ENCODE measurements around the gene SELENON. TPM values are rescaled to one million over a fixed set of nuclear protein-coding genes. Genes with fewer than 3 reads are reported as not detected.

SELENON gene
- total and polyA plus RNA-seq, 4 donors: 4.3 to 16.1 (median 9.0) TPM

- Histone ChIP-seq H3K27me3 (ENCODE audit: control insufficient read depth in 4 of 4, insufficient read depth in 4 of 4, low read length in 3 of 4) (no peaks in the 10 kb centered on the region), H3K4me3 (ENCODE audit: low read depth in 1 of 3, low read length in 3 of 3) (no peak overlapping the region), H3K36me3 (ENCODE audit: control insufficient read depth in 4 of 4, insufficient read depth in 3 of 4, low read depth in 1 of 4, low read length in 3 of 4) (peaks cover 16 to 62% (median 58%) of the 10 kb centered on the region in 4 donors), H3K27ac (ENCODE audit: low read depth in 1 of 2, low read length in 2 of 2) (no peak overlapping the region), H3K9ac (ENCODE audit: low read depth in 1 of 2, low read length in 2 of 2) (no peak overlapping the region), H3K4me1 (ENCODE audit: control insufficient read depth in 4 of 4, insufficient read depth in 4 of 4, low read length in 3 of 4) (no peaks in the 10 kb centered on the region), H3K9me3 (ENCODE audit: control insufficient read depth in 4 of 4, low read length in 3 of 4) (no peaks in the 10 kb centered on the region)
- TF ChIP-seq RXRA (IDR thresholded peaks at IDR 0.05) (no peak), FOXA2 (IDR thresholded peaks at IDR 0.05) (no peak), CTCF (IDR thresholded peaks at IDR 0.05; ENCODE audit: low read depth, low read length, missing input control) (no peak), HNF4A (conservative IDR thresholded peaks at IDR 0.05) (no peak), GABPA (IDR thresholded peaks at IDR 0.05 in 1 of 2, conservative IDR thresholded peaks at IDR 0.05 in 1 of 2) (no peak), EGR1 (IDR thresholded peaks at IDR 0.05; ENCODE audit: low read depth in 2 of 2) (no peak), NR2F2 (IDR thresholded peaks at IDR 0.05) (no peak), SP1 (IDR thresholded peaks at IDR 0.05) (no peak), YY1 (IDR thresholded peaks at IDR 0.05) (no peak)
- TF ChIP-seq, protein P1, sequence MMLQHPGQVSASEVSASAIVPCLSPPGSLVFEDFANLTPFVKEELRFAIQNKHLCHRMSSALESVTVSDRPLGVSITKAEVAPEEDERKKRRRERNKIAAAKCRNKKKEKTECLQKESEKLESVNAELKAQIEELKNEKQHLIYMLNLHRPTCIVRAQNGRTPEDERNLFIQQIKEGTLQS (IDR thresholded peaks at IDR 0.05): no peak
- TF ChIP-seq, protein P2, sequence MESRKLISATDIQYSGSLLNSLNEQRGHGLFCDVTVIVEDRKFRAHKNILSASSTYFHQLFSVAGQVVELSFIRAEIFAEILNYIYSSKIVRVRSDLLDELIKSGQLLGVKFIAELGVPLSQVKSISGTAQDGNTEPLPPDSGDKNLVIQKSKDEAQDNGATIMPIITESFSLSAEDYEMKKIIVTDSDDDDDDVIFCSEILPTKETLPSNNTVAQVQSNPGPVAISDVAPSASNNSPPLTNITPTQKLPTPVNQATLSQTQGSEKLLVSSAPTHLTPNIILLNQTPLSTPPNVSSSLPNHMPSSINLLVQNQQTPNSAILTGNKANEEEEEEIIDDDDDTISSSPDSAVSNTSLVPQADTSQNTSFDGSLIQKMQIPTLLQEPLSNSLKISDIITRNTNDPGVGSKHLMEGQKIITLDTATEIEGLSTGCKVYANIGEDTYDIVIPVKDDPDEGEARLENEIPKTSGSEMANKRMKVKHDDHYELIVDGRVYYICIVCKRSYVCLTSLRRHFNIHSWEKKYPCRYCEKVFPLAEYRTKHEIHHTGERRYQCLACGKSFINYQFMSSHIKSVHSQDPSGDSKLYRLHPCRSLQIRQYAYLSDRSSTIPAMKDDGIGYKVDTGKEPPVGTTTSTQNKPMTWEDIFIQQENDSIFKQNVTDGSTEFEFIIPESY (IDR thresholded peaks at IDR 0.05): no peak
- TF ChIP-seq, protein P3, sequence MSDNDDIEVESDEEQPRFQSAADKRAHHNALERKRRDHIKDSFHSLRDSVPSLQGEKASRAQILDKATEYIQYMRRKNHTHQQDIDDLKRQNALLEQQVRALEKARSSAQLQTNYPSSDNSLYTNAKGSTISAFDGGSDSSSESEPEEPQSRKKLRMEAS (IDR thresholded peaks at IDR 0.05): no peak
- DNase-seq (ENCODE audit: low spot score): no peak
- 80% methylated on average over 6 of the region's 6 CpGs for WGBS
Observed at GRCh38 chr1:25832336-25833037, 32.5 kb downstream of the SELENON start.

- Histone ChIP-seq H3K9me3 (ENCODE audit: control insufficient read depth in 4 of 4, low read length in 3 of 4) (no peaks in the 10 kb centered on the region), H3K36me3 (ENCODE audit: control insufficient read depth in 4 of 4, insufficient read depth in 3 of 4, low read depth in 1 of 4, low read length in 3 of 4) (peaks cover 16 to 57% (median 53%) of the 10 kb centered on the region in 4 donors), H3K27me3 (ENCODE audit: control insufficient read depth in 4 of 4, insufficient read depth in 4 of 4, low read length in 3 of 4) (no peaks in the 10 kb centered on the region), H3K27ac (ENCODE audit: low read depth in 1 of 2, low read length in 2 of 2) (no peak overlapping the region), H3K4me1 (ENCODE audit: control insufficient read depth in 4 of 4, insufficient read depth in 4 of 4, low read length in 3 of 4) (no peaks in the 10 kb centered on the region), H3K4me3 (ENCODE audit: low read depth in 1 of 3, low read length in 3 of 3) (no peak overlapping the region), H3K9ac (ENCODE audit: low read depth in 1 of 2, low read length in 2 of 2) (no peak overlapping the region)
- no peak for DNase-seq (ENCODE audit: low spot score)
- TF ChIP-seq JUND (IDR thresholded peaks at IDR 0.05): no peak
- 96% methylated on average over 5 of the region's 5 CpGs for WGBS
Observed at GRCh38 chr1:25833158-25833557, 33.2 kb downstream of the SELENON start.

DNA sequence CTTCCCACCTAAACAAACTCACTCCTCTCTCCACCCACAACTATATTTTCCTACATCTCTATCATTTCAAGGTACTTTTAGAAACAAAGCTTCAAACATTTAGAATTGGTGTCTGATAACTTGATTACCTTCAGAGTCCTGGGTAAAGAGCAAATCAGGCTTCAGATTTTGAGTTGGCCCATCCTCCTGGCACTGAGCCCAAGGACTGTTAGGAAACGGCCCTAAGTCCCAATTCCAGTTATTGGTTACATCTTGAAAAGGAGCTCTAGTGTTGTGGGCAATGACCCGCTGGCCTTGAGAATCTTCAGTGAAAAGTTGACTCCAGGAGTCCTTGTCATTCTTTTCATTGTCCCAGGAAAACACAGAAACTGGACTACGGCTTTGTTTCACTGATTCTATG lies 34.9 kb downstream of the SELENON start:
- WGBS: 67% methylated on average over 3 of the region's 3 CpGs
- H3K9me3 ChIP-seq (ENCODE audit: control insufficient read depth in 4 of 4, low read length in 3 of 4): no peaks in the 10 kb centered on the region
- no peak for DNase-seq (ENCODE audit: low spot score)
- H3K27ac ChIP-seq (ENCODE audit: low read depth in 1 of 2, low read length in 2 of 2): no peak overlapping the region
- no peak overlapping the region for H3K9ac ChIP-seq (ENCODE audit: low read depth in 1 of 2, low read length in 2 of 2)
- H3K4me1 ChIP-seq (ENCODE audit: control insufficient read depth in 4 of 4, insufficient read depth in 4 of 4, low read length in 3 of 4): no peaks in the 10 kb centered on the region
- peaks cover 11 to 40% (median 38%) of the 10 kb centered on the region in 4 donors for H3K36me3 ChIP-seq (ENCODE audit: control insufficient read depth in 4 of 4, insufficient read depth in 3 of 4, low read depth in 1 of 4, low read length in 3 of 4)
- H3K27me3 ChIP-seq (ENCODE audit: control insufficient read depth in 4 of 4, insufficient read depth in 4 of 4, low read length in 3 of 4): no peaks in the 10 kb centered on the region
- H3K4me3 ChIP-seq (ENCODE audit: low read depth in 1 of 3, low read length in 3 of 3): no peak overlapping the region
- TF ChIP-seq HNF4G (IDR thresholded peaks at IDR 0.05) (no peak), YY1 (IDR thresholded peaks at IDR 0.05) (no peak), GABPA (IDR thresholded peaks at IDR 0.05 in 1 of 2, conservative IDR thresholded peaks at IDR 0.05 in 1 of 2) (no peak)

Data from liver (tissue), 9 donors.